ENCODE results near the gene APOA5. TPM values are rescaled to one million over a fixed set of nuclear protein-coding genes. Genes with fewer than 3 reads are reported as not detected.
"Not testable (repeated sequence)": the region's sequence is repeated elsewhere in the genome, so short reads cannot be mapped to it uniquely, and the experiment has no call there.

The APOA5 gene
- not detected for total RNA-seq
- long read RNA-seq, result 0 reads

DNA sequence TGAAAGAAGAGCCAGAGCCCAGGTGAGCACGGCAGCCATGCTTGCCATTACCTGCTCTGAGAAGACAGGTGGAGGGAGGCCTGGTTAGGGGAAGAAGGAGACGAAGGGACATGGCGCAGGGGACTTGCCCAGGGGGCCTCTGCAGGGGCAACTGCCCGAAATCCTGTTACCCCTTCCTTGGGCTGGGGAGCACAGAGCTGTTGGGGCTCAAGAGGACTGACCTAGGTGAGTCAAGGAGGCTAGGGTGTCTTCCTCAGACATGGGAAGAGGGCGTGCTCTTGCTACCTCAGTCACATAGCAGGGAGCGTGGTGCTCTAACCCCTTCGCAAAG, at the start of gene APOA5:
TSS of gene APOA5 (minus strand) at position 67 of the 331 bp plus-strand sequence. CDS start at position 48, 19 bp downstream.
- no peak for DNase-seq (ENCODE audit: low spot score)
- intact Hi-C loops (cut with DNase I), result loop anchor here (2.0 to 5.0 kb wide), 4 partner anchors 45 to 431 kb away; partner anchors contain the start of gene APOA1

DNA sequence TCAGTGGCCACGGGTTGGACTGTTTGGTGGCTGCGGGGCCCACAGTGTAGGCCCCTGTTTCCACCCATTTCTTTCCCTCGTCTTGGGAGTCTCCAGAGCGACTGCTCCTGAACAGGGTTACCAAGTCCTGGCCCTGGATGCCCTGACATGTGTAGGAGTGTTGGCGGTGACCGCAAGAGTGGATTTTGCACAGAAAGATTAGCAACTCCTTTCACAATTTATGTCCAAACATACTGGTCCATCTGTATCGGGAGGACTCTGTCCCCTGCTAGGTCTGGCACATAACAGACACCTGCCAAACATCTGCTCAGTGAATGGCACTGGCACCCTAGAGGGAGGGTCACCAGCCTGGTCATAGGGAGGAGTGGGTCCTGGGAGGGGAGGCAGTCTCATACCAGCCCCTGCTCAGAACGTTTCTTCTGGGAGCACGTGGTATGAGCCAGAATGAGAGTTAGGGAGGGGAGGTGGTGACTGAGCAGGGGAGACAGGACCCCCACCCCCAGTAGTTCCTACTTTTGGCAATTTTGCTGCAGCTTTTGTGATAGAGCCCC, 49.1 kb upstream of the APOA5 start:
- peak; percentile 12 for DNase-seq (ENCODE audit: low spot score)
- intact Hi-C loops (cut with DNase I), result no loop called here

DNA sequence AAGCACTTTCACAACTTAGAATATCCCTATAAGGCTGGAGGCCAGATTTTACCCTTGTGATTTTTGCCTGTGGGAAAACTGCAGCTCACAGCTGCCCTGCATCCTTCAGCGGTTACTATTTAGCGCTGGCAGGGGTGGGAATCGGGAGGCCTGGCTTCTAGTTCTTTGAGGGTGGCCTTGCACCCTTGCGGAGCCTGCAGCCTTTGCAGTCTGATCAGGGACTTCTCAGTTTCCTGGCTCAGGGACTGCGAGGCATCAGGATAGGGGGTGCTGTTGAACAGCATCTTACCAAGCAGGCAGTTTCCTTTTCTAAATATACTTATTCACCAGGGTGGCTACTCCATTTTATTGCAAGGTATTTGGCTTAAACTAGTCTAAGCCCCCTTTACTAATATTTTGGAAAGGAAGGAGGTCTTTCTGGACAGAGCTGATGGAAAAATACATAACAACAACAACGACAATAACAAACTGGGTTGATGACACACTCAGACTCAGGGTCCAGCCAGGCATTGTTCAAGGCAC, 48.6 kb upstream of the APOA5 start:
- DNase-seq (ENCODE audit: low spot score), result no peak
- intact Hi-C loops (cut with DNase I), result no loop called here

DNA sequence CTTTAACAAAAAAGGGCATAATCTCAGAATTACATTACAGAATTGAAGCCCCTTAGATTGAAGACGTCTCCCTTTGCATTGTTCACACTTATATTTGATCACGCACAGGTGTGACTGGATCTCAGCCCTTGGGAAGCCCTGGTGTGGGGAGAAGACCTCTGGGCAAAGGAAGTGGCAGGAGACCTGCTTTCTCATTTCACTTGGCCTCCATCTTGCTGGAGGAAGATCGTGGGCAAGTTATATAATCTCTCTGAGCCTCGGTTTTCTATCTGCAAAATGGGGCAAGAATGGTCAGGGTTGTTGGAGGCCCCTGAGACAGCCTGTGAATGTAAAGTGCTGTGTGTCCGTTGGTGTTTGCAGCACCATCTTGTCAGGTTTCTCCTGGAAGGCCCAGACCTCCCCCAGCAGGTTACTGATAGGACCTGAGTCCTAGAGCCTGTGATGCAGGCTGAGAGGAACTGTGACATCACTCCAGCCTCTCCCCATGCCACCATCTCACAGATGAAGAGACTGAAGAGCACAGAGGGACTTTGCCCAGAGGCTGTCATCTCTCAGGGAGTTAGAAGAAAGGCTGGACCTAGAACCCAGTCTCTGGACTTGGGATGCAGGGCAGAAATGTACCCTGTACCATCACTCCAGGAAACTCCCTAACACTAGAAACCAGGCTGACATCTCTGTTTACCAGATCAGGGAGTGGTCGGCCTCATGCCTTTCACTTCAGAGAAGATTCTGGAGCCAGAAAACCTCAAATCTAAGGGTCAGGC, 46.8 kb upstream of the APOA5 start:
- no peak for DNase-seq (ENCODE audit: low spot score)

GRCh38 chr11:116837231-116838091, 45.8 kb upstream of the APOA5 start, which contains the start of gene APOA1:
Gene APOA1 (minus strand): TSS chr11:116837622. CDS start chr11:116837387, 235 bp downstream.
- DNase-seq (ENCODE audit: low spot score), result peak; percentile 53
- intact Hi-C loops (cut with DNase I), result loop anchor here (2.0 kb wide), 1 partner anchor 47 kb away; the partner anchor contains the start of gene APOA5

More for the DNA sequence above, 46.8 kb upstream of the APOA5 start:
- intact Hi-C loops (cut with DNase I), result no loop called here

DNA sequence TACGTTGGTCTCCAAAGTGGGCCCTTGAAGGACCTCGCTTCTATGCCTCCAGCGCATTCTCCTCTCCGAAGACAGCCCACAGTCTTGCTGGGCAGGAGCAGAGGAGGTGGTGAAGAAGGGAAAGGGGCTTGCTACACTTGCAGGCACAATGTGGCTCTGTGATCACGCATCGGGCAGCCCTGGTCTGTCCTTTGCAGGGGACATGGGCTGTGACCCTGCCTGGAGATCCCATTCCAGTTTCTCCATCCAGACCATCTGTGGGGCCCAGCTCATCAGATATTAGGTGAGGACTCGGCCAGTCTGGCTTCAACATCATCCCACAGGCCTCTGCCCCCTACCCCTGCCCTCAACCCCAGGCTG, 44.9 kb upstream of the APOA5 start:
- DNase-seq (ENCODE audit: low spot score), result no peak
- intact Hi-C loops (cut with DNase I), result loop anchor here (2.0 kb wide), 1 partner anchor 46 kb away; the partner anchor contains the start of gene APOA5

GRCh38 chr11:116835791-116836631, 44.3 kb upstream of the APOA5 start:
- intact Hi-C loops (cut with DNase I), result loop anchor here (2.0 kb wide), 1 partner anchor 45 kb away; the partner anchor contains the start of gene APOA5
- DNase-seq (ENCODE audit: low spot score), result peak; percentile 90

DNA sequence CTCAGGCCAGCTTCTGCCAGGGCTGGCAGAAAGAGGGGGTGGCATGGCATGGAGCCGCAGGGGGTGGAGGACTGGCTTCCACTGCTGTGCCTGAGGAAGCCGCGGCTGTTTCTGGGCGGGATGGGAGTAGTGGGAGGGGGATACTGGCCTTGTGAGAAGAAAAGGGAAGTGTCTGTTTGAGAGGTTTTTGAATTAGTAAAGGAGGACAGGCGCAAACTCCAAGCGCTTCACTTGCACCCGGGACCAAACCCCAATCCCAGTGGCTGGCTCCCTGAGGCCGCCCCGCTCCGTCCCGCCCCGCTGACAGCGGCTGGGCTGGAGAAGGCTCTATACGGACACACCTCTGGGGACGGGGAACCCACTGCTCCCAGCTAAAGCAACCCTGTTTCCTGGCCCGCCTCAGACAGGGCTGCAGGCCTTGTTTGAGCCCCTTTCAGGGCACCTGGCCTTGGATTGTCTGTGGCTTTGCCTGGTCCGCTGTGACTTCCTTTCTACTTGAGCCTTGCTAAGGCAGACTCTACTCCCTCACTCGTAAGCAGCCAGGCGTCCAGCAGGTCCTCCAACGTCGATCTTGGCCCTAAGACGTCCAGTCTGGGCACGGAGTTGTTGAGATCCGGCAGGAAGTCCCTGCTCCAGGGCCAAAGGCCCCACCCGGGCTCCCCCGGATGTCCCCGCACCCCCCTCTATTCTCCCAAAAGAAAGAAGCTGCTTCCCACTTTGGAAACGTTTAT, 43.5 kb upstream of the APOA5 start:
- no peak for DNase-seq (ENCODE audit: low spot score)

GRCh38 chr11:116834535-116835041, 42.9 kb upstream of the APOA5 start:
- DNase-seq (ENCODE audit: low spot score); intact Hi-C loops (cut with DNase I): not testable (repeated sequence)

More for the DNA sequence above, 43.5 kb upstream of the APOA5 start:
- intact Hi-C loops (cut with DNase I), result no loop called here

GRCh38 chr11:116833816-116834534, 42.3 kb upstream of the APOA5 start:
- intact Hi-C loops (cut with DNase I), result no loop called here
- no peak for DNase-seq (ENCODE audit: low spot score)

GRCh38 chr11:116833491-116833815, 41.8 kb upstream of the APOA5 start:
- no peak for DNase-seq (ENCODE audit: low spot score)
- intact Hi-C loops (cut with DNase I), result no loop called here

- intact Hi-C loops (cut with DNase I), result no loop called here
- no peak for DNase-seq (ENCODE audit: low spot score)
These were observed 40.9 kb upstream of the APOA5 start for GRCh38 chr11:116832350-116833290.

DNA sequence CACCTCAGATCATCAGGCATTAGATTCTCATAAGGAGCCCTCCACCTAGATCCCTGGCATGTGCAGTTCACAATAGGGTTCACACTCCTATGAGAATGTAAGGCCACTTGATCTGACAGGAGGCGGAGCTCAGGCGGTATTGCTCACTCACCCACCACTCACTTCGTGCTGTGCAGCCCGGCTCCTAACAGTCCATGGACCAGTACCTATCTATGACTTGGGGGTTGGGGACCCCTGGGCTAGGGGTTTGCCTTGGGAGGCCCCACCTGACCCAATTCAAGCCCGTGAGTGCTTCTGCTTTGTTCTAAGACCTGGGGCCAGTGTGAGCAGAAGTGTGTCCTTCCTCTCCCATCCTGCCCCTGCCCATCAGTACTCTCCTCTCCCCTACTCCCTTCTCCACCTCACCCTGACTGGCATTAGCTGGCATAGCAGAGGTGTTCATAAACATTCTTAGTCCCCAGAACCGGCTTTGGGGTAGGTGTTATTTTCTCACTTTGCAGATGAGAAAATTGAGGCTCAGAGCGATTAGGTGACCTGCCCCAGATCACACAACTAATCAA, 40.2 kb upstream of the APOA5 start:
- DNase-seq (ENCODE audit: low spot score), result no peak
- intact Hi-C loops (cut with DNase I), result no loop called here

GRCh38 chr11:116830184-116830912, 38.7 kb upstream of the APOA5 start:
- intact Hi-C loops (cut with DNase I), result no loop called here
- DNase-seq (ENCODE audit: low spot score), result no peak

- intact Hi-C loops (cut with DNase I), result no loop called here
- DNase-seq (ENCODE audit: low spot score), result no peak
These were observed 38.0 kb upstream of the APOA5 start, which contains the start of gene APOC3 for GRCh38 chr11:116829525-116830183. Gene APOC3 (plus strand): TSS chr11:116829907. CDS start chr11:116830583, 676 bp downstream.

Measured in cardiac septum (tissue), 1 donor.